Activated B cell treated with CpG ODN at 0.5 μM for 24 hours (primary cell): Measurements from ENCODE around the gene CYBA. TPM values are rescaled to one million over a fixed set of nuclear protein-coding genes. Genes with fewer than 3 reads are reported as not detected.

ENCODE experiments used
- ATAC-seq: fragments of 200-7000 bp; cut with Tn5 transposase; one replicate; pipeline ENCODE4 v1.10.0; 2021; ENCODE audit warnings: low read depth, mild to moderate bottlenecking, moderate library complexity
- CTCF ChIA-PET: fragments of 350-600 bp; sonication (Branson Sonifier 250); formaldehyde crosslinking; loops from one replicate; lab custom pipeline; 2021; ENCODE audit warnings: antibody characterized with exemption; lab: Charles Lee
- POLR2A ChIA-PET: fragments of 350-600 bp; sonication (Branson Sonifier 250); formaldehyde crosslinking; loops from one replicate; lab custom pipeline; 2021; ENCODE audit warnings: antibody characterized with exemption; lab: Charles Lee
- DNase-seq: peaks from one replicate; pipeline ENCODE4 v3.0.0; 2022
- H3K27ac Mint-ChIP-seq: one replicate; pipeline ENCODE4 v1.8.0; 2020; ENCODE audit warnings: mixed read lengths
- H3K27me3 Mint-ChIP-seq: one replicate; pipeline ENCODE4 v1.8.0; 2021; ENCODE audit warnings: mixed read lengths
- H3K36me3 Mint-ChIP-seq: one replicate; pipeline ENCODE4 v1.8.0; 2021; ENCODE audit warnings: low read depth, mixed read lengths
- H3K4me1 Mint-ChIP-seq: one replicate; pipeline ENCODE4 v1.8.0; 2021; ENCODE audit warnings: mixed read lengths
- H3K4me3 Mint-ChIP-seq: one replicate; pipeline ENCODE4 v1.8.0; 2020; ENCODE audit warnings: mild to moderate bottlenecking, mixed read lengths
- H3K9me3 Mint-ChIP-seq: one replicate; pipeline ENCODE4 v1.8.0; 2020; ENCODE audit warnings: mixed read lengths
- CTCF ChIP-seq: fragments of 200-600 bp; IDR thresholded peaks from one replicate; pipeline ENCODE4 v1.8.0; 2022; ENCODE audit warnings: antibody characterized with exemption, mild to moderate bottlenecking
- intact Hi-C: fragments of 100-400 bp; cut with micrococcal nuclease; formaldehyde crosslinking; loops from one replicate; pipeline ENCODE4 v1.15.1; 2024
- total RNA-seq: library from RNA; stranded (reverse); gene quantifications from 2 replicates; pipeline ENCODE4 v1.2.3, GENCODE V29; 2022

Gene CYBA
- total RNA-seq, 1 donor from 2014 or later = 456 TPM

GRCh38 chr16:88690341-88691128 is 39.7 kb upstream of the CYBA start:
- Mint-ChIP-seq H3K27ac (peak overlapping the region; percentile 19), H3K36me3 (peaks cover 2% of the 10 kb centered on the region), H3K4me1 (peaks cover 28% of the 10 kb centered on the region), H3K9me3 (no peaks in the 10 kb centered on the region), H3K27me3 (no peaks in the 10 kb centered on the region), H3K4me3 (no peak overlapping the region)
- TF ChIP-seq CTCF = no peak
- DNase-seq = no peak
- CTCF ChIA-PET = no interaction called here
- intact Hi-C loops = no loop called here
- no peak for ATAC-seq
- POLR2A ChIA-PET = interaction anchor here (1.3 to 1.7 kb wide), 2 partner anchors 10 kb away, joined by 3 to 9 read pairs; no protein-coding TSS in a partner anchor

GRCh38 chr16:88688013-88688778 is 37.3 kb upstream of the CYBA start:
- Mint-ChIP-seq H3K4me3 (no peak overlapping the region), H3K27me3 (no peaks in the 10 kb centered on the region), H3K4me1 (peaks cover 48% of the 10 kb centered on the region), H3K9me3 (no peaks in the 10 kb centered on the region), H3K27ac (no peak overlapping the region), H3K36me3 (no peaks in the 10 kb centered on the region)
- no peak for DNase-seq
- intact Hi-C loops = loop anchor here (5.0 to 10.0 kb wide), 2 partner anchors 116 to 233 kb away; partner anchors contain the start of genes ZC3H18 and ZFPM1
- ATAC-seq = no peak
- ChIA-PET CTCF (interaction anchor here (3.9 kb wide), 1 partner anchor 13 kb away, joined by 17 read pairs; no protein-coding TSS in a partner anchor), POLR2A (interaction anchor here (0.6 to 2.5 kb wide), 5 partner anchors 12 to 1113 kb away, joined by 4 to 13 read pairs (median 8); no protein-coding TSS in a partner anchor)
- no peak for TF ChIP-seq CTCF

GRCh38 chr16:88687676-88688012 is 36.8 kb upstream of the CYBA start:
- H3K27me3 Mint-ChIP-seq = no peaks in the 10 kb centered on the region
- CTCF ChIA-PET = interaction anchor here (1.2 to 3.9 kb wide), 2 partner anchors 10 to 14 kb away, joined by 3 to 17 read pairs; no protein-coding TSS in a partner anchor
- no peak for TF ChIP-seq CTCF
- no peak overlapping the region for H3K27ac Mint-ChIP-seq
- ATAC-seq (no peak), DNase-seq (no peak)
- POLR2A ChIA-PET = interaction anchor here (0.6 to 2.5 kb wide), 5 partner anchors 13 to 1114 kb away, joined by 4 to 13 read pairs (median 8); no protein-coding TSS in a partner anchor
- peaks cover 46% of the 10 kb centered on the region for H3K4me1 Mint-ChIP-seq
- peak overlapping the region; percentile 15 for H3K4me3 Mint-ChIP-seq
- H3K9me3 Mint-ChIP-seq = no peaks in the 10 kb centered on the region
- intact Hi-C loops = loop anchor here (5.0 to 10.0 kb wide), 2 partner anchors 115 to 233 kb away; partner anchors contain the start of genes ZC3H18 and ZFPM1
- H3K36me3 Mint-ChIP-seq = no peaks in the 10 kb centered on the region

- no peaks in the 10 kb centered on the region for H3K9me3 Mint-ChIP-seq
- H3K27ac Mint-ChIP-seq = no peak overlapping the region
- no peaks in the 10 kb centered on the region for H3K27me3 Mint-ChIP-seq
- no peaks in the 10 kb centered on the region for H3K36me3 Mint-ChIP-seq
- no peak for TF ChIP-seq CTCF
- intact Hi-C loops = loop anchor here (5.0 to 10.0 kb wide), 2 partner anchors 115 to 232 kb away; partner anchors contain the start of genes ZC3H18 and ZFPM1
- peaks cover 46% of the 10 kb centered on the region for H3K4me1 Mint-ChIP-seq
- no peak for DNase-seq
- H3K4me3 Mint-ChIP-seq = peak overlapping the region; percentile 15
- no peak for ATAC-seq
- CTCF ChIA-PET = interaction anchor here (1.2 to 3.9 kb wide), 2 partner anchors 11 to 14 kb away, joined by 3 to 17 read pairs; no protein-coding TSS in a partner anchor
- POLR2A ChIA-PET = interaction anchor here (0.6 to 2.5 kb wide), 5 partner anchors 13 to 1114 kb away, joined by 4 to 13 read pairs (median 8); no protein-coding TSS in a partner anchor
Observed at GRCh38 chr16:88687254-88687576, 36.4 kb upstream of the CYBA start.
